Measurements from ENCODE around the gene MED12L.
"Not testable (repeated sequence)": the region's sequence is repeated elsewhere in the genome, so short reads cannot be mapped to it uniquely, and the experiment has no call there.

Gene MED12L

GRCh38 chr3:151169262-151169947, 83.9 kb downstream of the MED12L start:
- Histone ChIP-seq H3K9ac (peak overlapping the region; percentile 22; the same call in 1 of the 2 replicates), H3K27ac (peak overlapping the region; percentile 83), H3K27me3 (no peaks in the 10 kb centered on the region), H3K9me3 (no peaks in the 10 kb centered on the region), H3K36me3 (no peaks in the 10 kb centered on the region), H3K4me2 (peak overlapping the region; percentile 82), H3K4me1 (peaks cover 56% of the 10 kb centered on the region), H3K4me3 (no peak overlapping the region), H4K20me1 (no peaks in the 10 kb centered on the region)
- TF ChIP-seq Cebpa-rat (IDR thresholded peaks at IDR 0.05): no peak

- peak overlapping the region; percentile 82 for H3K4me2 ChIP-seq
- H3K9ac ChIP-seq: peak overlapping the region; percentile 38
- H4K20me1 ChIP-seq, H3K36me3 ChIP-seq, H3K9me3 ChIP-seq, H3K27me3 ChIP-seq, H3K4me3 ChIP-seq: not testable (repeated sequence)
- peaks cover 59% of the 10 kb centered on the region for H3K4me1 ChIP-seq
- peak overlapping the region; percentile 83 for H3K27ac ChIP-seq
Observed at GRCh38 chr3:151169948-151170679, 84.7 kb downstream of the MED12L start.

- peaks cover 59% of the 10 kb centered on the region for H3K4me1 ChIP-seq
- H3K27me3 ChIP-seq: no peaks in the 10 kb centered on the region
- no peaks in the 10 kb centered on the region for H4K20me1 ChIP-seq
- peak overlapping the region; percentile 83 for H3K27ac ChIP-seq
- H3K9me3 ChIP-seq: no peaks in the 10 kb centered on the region
- peak overlapping the region; percentile 82 for H3K4me2 ChIP-seq
- TF ChIP-seq Cebpa-rat (IDR thresholded peaks at IDR 0.05): no peak
- no peak overlapping the region for H3K4me3 ChIP-seq
- no peaks in the 10 kb centered on the region for H3K36me3 ChIP-seq
- peak overlapping the region; percentile 61 for H3K9ac ChIP-seq
Observed at GRCh38 chr3:151171145-151171757, 85.8 kb downstream of the MED12L start.

- no peak overlapping the region for H3K27ac ChIP-seq
- H3K27me3 ChIP-seq: no peaks in the 10 kb centered on the region
- H3K4me1 ChIP-seq: peaks cover 55% of the 10 kb centered on the region
- H3K36me3 ChIP-seq: no peaks in the 10 kb centered on the region
- no peak overlapping the region for H3K4me2 ChIP-seq
- no peaks in the 10 kb centered on the region for H4K20me1 ChIP-seq
- H3K9me3 ChIP-seq: no peaks in the 10 kb centered on the region
- H3K4me3 ChIP-seq: no peak overlapping the region
- TF ChIP-seq Cebpa-rat (IDR thresholded peaks at IDR 0.05): no peak
- H3K9ac ChIP-seq: no peak overlapping the region
Observed at GRCh38 chr3:151174351-151174750, 88.9 kb downstream of the MED12L start.

GRCh38 chr3:151175952-151176351, 90.5 kb downstream of the MED12L start:
- Histone ChIP-seq H3K4me1 (peaks cover 49% of the 10 kb centered on the region), H3K4me2 (no peak overlapping the region), H3K36me3 (no peaks in the 10 kb centered on the region), H3K9me3 (no peaks in the 10 kb centered on the region), H4K20me1 (no peaks in the 10 kb centered on the region), H3K27me3 (no peaks in the 10 kb centered on the region), H3K4me3 (no peak overlapping the region), H3K9ac (no peak overlapping the region), H3K27ac (no peak overlapping the region)
- no peak for TF ChIP-seq Cebpa-rat (IDR thresholded peaks at IDR 0.05)

- Histone ChIP-seq H4K20me1 (no peaks in the 10 kb centered on the region), H3K9me3 (no peaks in the 10 kb centered on the region), H3K9ac (no peak overlapping the region), H3K4me3 (no peak overlapping the region), H3K27me3 (no peaks in the 10 kb centered on the region), H3K4me1 (peaks cover 26% of the 10 kb centered on the region; the same call in 1 of the 2 replicates), H3K4me2 (no peak overlapping the region), H3K36me3 (no peaks in the 10 kb centered on the region), H3K27ac (no peak overlapping the region)
- no peak for TF ChIP-seq Cebpa-rat (IDR thresholded peaks at IDR 0.05)
Observed at GRCh38 chr3:151178208-151178845, 92.9 kb downstream of the MED12L start.

GRCh38 chr3:151182349-151183079, 97.0 kb downstream of the MED12L start:
- H4K20me1 ChIP-seq: no peaks in the 10 kb centered on the region
- no peak for TF ChIP-seq Cebpa-rat (IDR thresholded peaks at IDR 0.05)
- no peaks in the 10 kb centered on the region for H3K27me3 ChIP-seq
- no peak overlapping the region for H3K4me3 ChIP-seq
- H3K9ac ChIP-seq: no peak overlapping the region
- no peak overlapping the region for H3K4me2 ChIP-seq
- H3K27ac ChIP-seq: no peak overlapping the region
- H3K36me3 ChIP-seq: peaks cover 5% of the 10 kb centered on the region; the same call in 1 of the 2 replicates
- peaks cover 12% of the 10 kb centered on the region; the same call in 1 of the 2 replicates for H3K4me1 ChIP-seq
- H3K9me3 ChIP-seq: no peaks in the 10 kb centered on the region

GRCh38 chr3:151183265-151183671, 97.8 kb downstream of the MED12L start:
- no peak overlapping the region for H3K4me2 ChIP-seq

GRCh38 chr3:151191095-151191494, 105.6 kb downstream of the MED12L start:
- no peak overlapping the region for H3K27ac ChIP-seq

More at GRCh38 chr3:151183265-151183671, 97.8 kb downstream of the MED12L start:
- H3K9ac ChIP-seq: no peak overlapping the region
- H3K4me1 ChIP-seq: peaks cover 12% of the 10 kb centered on the region; the same call in 1 of the 2 replicates
- H3K27ac ChIP-seq: no peak overlapping the region
- peaks cover 5% of the 10 kb centered on the region; the same call in 1 of the 2 replicates for H3K36me3 ChIP-seq
- TF ChIP-seq Cebpa-rat (IDR thresholded peaks at IDR 0.05): no peak
- no peak overlapping the region for H3K4me3 ChIP-seq
- no peaks in the 10 kb centered on the region for H4K20me1 ChIP-seq
- H3K9me3 ChIP-seq: no peaks in the 10 kb centered on the region
- no peaks in the 10 kb centered on the region for H3K27me3 ChIP-seq

More at GRCh38 chr3:151191095-151191494, 105.6 kb downstream of the MED12L start:
- Histone ChIP-seq H3K27me3 (no peaks in the 10 kb centered on the region), H3K36me3 (peaks cover 18% of the 10 kb centered on the region), H3K9ac (no peak overlapping the region), H3K4me1 (no peaks in the 10 kb centered on the region), H3K4me3 (no peak overlapping the region), H3K9me3 (no peaks in the 10 kb centered on the region), H4K20me1 (no peaks in the 10 kb centered on the region), H3K4me2 (no peak overlapping the region)
- TF ChIP-seq Cebpa-rat (IDR thresholded peaks at IDR 0.05): no peak

Measured in BLaER1 (cell line).